Activated CD8-positive, alpha-beta T cell treated with anti-CD3 and anti-CD28 coated beads for 36 hours (primary cell): ENCODE measurements around the gene RFESD. TPM values are rescaled to one million over a fixed set of nuclear protein-coding genes. Genes with fewer than 3 reads are reported as not detected.

Experiments used
- ATAC-seq: fragments of 200-7000 bp; cut with Tn5 transposase; one replicate; pipeline ENCODE4 v1.10.0; 2021; ENCODE audit warnings: mild to moderate bottlenecking, moderate library complexity
- CTCF ChIA-PET: fragments of 350-600 bp; sonication (Branson Sonifier 250); formaldehyde crosslinking; loops from one replicate; lab custom pipeline; 2021; ENCODE audit warnings: antibody characterized with exemption; lab: Charles Lee
- POLR2A ChIA-PET: fragments of 350-600 bp; sonication (Branson Sonifier 250); formaldehyde crosslinking; loops from one replicate; lab custom pipeline; 2021; ENCODE audit warnings: antibody characterized with exemption; lab: Charles Lee
- DNase-seq: peaks from one replicate; pipeline ENCODE4 v3.0.0-alpha.2; 2020
- H3K27ac Mint-ChIP-seq: one replicate; pipeline ENCODE4 v1.8.0; 2021; ENCODE audit warnings: mild to moderate bottlenecking, mixed read lengths
- H3K27me3 Mint-ChIP-seq: one replicate; pipeline ENCODE4 v1.8.0; 2021; ENCODE audit warnings: mixed read lengths
- H3K36me3 Mint-ChIP-seq: one replicate; pipeline ENCODE4 v1.8.0; 2021; ENCODE audit warnings: low read depth, mixed read lengths
- H3K4me1 Mint-ChIP-seq: one replicate; pipeline ENCODE4 v1.8.0; 2021; ENCODE audit warnings: low read depth, mixed read lengths
- H3K4me3 Mint-ChIP-seq: one replicate; pipeline ENCODE4 v1.8.0; 2021; ENCODE audit warnings: mild to moderate bottlenecking, moderate library complexity, mixed read lengths
- H3K9me3 Mint-ChIP-seq: one replicate; pipeline ENCODE4 v1.8.0; 2021; ENCODE audit warnings: mixed read lengths
- intact Hi-C: fragments of 100-400 bp; cut with micrococcal nuclease; formaldehyde crosslinking; loops from one replicate; pipeline ENCODE4 v1.10.0; 2022
- total RNA-seq, 2 experiments: library from RNA; stranded (reverse); gene quantifications; one replicate each; pipeline ENCODE4 v1.2.3, GENCODE V29; 2021
- TF ChIP-seq, protein P1 (sequence below): fragments of 200-600 bp; IDR thresholded peaks from one replicate; pipeline ENCODE4 v1.8.0; 2022; ENCODE audit warnings: antibody characterized with exemption, mild to moderate bottlenecking

RFESD gene
- total RNA-seq, 2 experiments from 2014 or later = 9.2 to 9.8 TPM

GRCh38 chr5:95667061-95667618 lies 20.6 kb downstream of the RFESD start:
- Mint-ChIP-seq H3K27me3 (no peaks in the 10 kb centered on the region), H3K4me1 (peaks cover 3% of the 10 kb centered on the region), H3K9me3 (no peaks in the 10 kb centered on the region), H3K27ac (no peak overlapping the region), H3K4me3 (no peak overlapping the region), H3K36me3 (no peaks in the 10 kb centered on the region)
- POLR2A ChIA-PET = no interaction called here
- ATAC-seq (no peak), DNase-seq (no peak)
- intact Hi-C loops = no loop called here
- CTCF ChIA-PET = interaction anchor here (1.0 to 5.6 kb wide), 2 partner anchors 16 to 114 kb away, joined by 4 to 23 read pairs; no protein-coding TSS in a partner anchor
- TF ChIP-seq, protein P1, sequence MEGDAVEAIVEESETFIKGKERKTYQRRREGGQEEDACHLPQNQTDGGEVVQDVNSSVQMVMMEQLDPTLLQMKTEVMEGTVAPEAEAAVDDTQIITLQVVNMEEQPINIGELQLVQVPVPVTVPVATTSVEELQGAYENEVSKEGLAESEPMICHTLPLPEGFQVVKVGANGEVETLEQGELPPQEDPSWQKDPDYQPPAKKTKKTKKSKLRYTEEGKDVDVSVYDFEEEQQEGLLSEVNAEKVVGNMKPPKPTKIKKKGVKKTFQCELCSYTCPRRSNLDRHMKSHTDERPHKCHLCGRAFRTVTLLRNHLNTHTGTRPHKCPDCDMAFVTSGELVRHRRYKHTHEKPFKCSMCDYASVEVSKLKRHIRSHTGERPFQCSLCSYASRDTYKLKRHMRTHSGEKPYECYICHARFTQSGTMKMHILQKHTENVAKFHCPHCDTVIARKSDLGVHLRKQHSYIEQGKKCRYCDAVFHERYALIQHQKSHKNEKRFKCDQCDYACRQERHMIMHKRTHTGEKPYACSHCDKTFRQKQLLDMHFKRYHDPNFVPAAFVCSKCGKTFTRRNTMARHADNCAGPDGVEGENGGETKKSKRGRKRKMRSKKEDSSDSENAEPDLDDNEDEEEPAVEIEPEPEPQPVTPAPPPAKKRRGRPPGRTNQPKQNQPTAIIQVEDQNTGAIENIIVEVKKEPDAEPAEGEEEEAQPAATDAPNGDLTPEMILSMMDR = no peak

- no peaks in the 10 kb centered on the region for H3K9me3 Mint-ChIP-seq
- POLR2A ChIA-PET = no interaction called here
- intact Hi-C loops = no loop called here
- no peak overlapping the region for H3K27ac Mint-ChIP-seq
- ATAC-seq = no peak
- no peak for DNase-seq
- H3K36me3 Mint-ChIP-seq = no peaks in the 10 kb centered on the region
- no peak overlapping the region for H3K4me3 Mint-ChIP-seq
- CTCF ChIA-PET = interaction anchor here (5.6 kb wide), 1 partner anchor 114 kb away, joined by 23 read pairs; no protein-coding TSS in a partner anchor
- H3K4me1 Mint-ChIP-seq = peaks cover 3% of the 10 kb centered on the region
- H3K27me3 Mint-ChIP-seq = no peaks in the 10 kb centered on the region
- TF ChIP-seq, protein P1 = no peak
These were observed 21.1 kb downstream of the RFESD start for GRCh38 chr5:95667678-95668077.

DNA sequence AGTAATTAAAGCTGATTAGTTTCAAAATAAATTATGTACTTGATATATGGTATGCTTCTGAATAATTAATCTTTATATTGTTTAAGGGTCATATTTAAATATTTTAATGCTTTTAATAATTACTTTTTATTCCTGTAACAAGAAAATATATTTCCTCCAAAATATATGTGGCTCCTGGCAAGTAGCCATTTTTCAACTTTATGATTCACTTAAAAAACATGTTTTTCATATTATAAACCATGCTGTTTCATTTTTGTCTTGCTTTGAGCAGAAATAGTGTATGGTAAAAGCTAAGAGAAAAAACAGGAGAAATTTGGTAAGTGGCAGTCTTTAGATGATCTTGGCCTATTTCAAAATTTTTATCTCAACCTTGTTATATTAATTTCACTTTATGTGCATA lies 21.6 kb downstream of the RFESD start:
- no peak overlapping the region for H3K4me3 Mint-ChIP-seq
- intact Hi-C loops = no loop called here

GRCh38 chr5:95668728-95669127 lies 22.2 kb downstream of the RFESD start:
- H3K9me3 Mint-ChIP-seq = no peaks in the 10 kb centered on the region
- ChIA-PET CTCF (interaction anchor here (5.6 kb wide), 1 partner anchor 113 kb away, joined by 23 read pairs; no protein-coding TSS in a partner anchor), POLR2A (no interaction called here)
- H3K27me3 Mint-ChIP-seq = peaks cover 2% of the 10 kb centered on the region
- intact Hi-C loops = no loop called here
- H3K27ac Mint-ChIP-seq = no peak overlapping the region
- no peak for DNase-seq
- no peak for ATAC-seq
- H3K4me1 Mint-ChIP-seq = peaks cover 3% of the 10 kb centered on the region
- H3K4me3 Mint-ChIP-seq = no peak overlapping the region
- TF ChIP-seq, protein P1 = no peak
- no peaks in the 10 kb centered on the region for H3K36me3 Mint-ChIP-seq

More for the DNA sequence above, 21.6 kb downstream of the RFESD start:
- DNase-seq (no peak), ATAC-seq (no peak)
- Mint-ChIP-seq H3K9me3 (no peaks in the 10 kb centered on the region), H3K27ac (no peak overlapping the region), H3K27me3 (peaks cover 1% of the 10 kb centered on the region), H3K36me3 (no peaks in the 10 kb centered on the region), H3K4me1 (peaks cover 3% of the 10 kb centered on the region)
- CTCF ChIA-PET = interaction anchor here (5.6 kb wide), 1 partner anchor 113 kb away, joined by 23 read pairs; no protein-coding TSS in a partner anchor
- TF ChIP-seq, protein P1 = no peak
- POLR2A ChIA-PET = no interaction called here

DNA sequence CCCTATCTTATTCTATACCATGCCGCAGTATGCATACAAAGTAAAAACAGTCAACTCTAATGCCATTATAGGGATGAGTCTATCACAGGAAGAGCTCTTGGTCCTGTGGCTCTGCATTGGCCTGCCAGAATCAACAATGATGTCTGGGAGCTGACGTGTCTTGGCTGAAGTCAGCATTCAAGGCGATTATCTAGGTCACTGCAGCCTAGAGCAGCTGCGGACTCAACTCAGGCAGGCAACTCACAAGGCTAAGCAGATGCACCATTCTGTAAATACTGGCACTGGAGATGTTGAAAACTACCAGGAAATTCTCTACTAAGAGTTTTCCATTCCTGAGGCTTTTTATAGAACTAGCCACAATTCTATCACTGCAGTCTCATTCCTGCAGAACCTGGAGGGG lies 23.0 kb downstream of the RFESD start:
- Mint-ChIP-seq H3K27ac (no peak overlapping the region), H3K36me3 (no peaks in the 10 kb centered on the region), H3K27me3 (peaks cover 2% of the 10 kb centered on the region), H3K9me3 (no peaks in the 10 kb centered on the region), H3K4me3 (no peak overlapping the region), H3K4me1 (no peaks in the 10 kb centered on the region)
- POLR2A ChIA-PET = no interaction called here
- TF ChIP-seq, protein P1 = no peak
- intact Hi-C loops = no loop called here
- no peak for DNase-seq
- ATAC-seq = no peak
- CTCF ChIA-PET = interaction anchor here (5.6 kb wide), 1 partner anchor 112 kb away, joined by 23 read pairs; no protein-coding TSS in a partner anchor
